ENCODE data around the gene TRAK1. TPM values are rescaled to one million over a fixed set of nuclear protein-coding genes. Genes with fewer than 3 reads are reported as not detected.

TRAK1 gene
- total and polyA plus RNA-seq, 8 donors, result 28.2 to 50.3 (median 31.0) TPM

DNA sequence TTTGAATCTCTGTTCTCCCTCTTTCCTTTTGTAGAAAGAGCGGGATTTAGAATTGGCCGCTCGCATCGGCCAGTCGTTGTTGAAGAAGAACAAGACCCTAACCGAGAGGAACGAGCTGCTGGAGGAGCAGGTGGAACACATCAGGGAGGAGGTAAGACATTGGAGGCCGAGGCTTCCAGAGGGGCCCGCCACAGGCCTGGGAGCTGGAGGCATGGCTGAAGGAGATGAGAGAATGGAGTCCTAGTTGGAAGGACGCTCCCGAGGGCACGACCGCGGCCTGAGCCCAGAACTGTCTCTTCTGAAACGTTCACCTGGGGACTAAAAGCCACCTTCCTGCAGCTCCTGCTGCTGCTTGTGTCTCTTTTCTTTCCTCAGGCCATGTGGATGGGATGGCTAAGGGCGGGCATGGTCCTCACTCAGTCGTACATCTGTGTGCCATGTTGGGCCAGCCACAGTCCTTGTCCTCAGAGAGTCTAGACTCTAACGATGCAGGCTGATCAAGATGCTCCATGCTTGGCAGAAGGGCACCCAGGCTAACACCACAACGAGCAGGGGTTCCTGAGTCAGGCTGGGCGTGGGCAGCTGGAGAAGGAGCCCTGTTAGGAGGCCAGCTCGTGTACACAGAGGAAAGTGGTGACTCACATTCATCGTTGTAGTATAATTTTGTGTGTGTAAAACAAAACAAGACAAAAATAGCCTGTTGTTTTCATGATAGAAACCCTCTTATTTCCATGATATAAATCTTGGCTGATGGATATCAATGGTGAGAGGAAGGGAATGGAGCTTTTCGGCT is 93.7 kb downstream of the TRAK1 start:
- intact Hi-C loops (cut with DNase I), result loop anchor here in 1 of 2 donors (10.0 kb wide), 1 partner anchor 60 kb away; no protein-coding TSS in a partner anchor
- Histone ChIP-seq H3K9me3 (no peaks in the 10 kb centered on the region), H3K36me3 (peaks cover 0 to 31% of the 10 kb centered on the region in 2 donors), H3K27ac (no peak overlapping the region), H3K4me1 (peaks cover 6 to 7% of the 10 kb centered on the region in 2 donors), H3K4me3 (no peak overlapping the region), H3K27me3 (no peaks in the 10 kb centered on the region)
- ATAC-seq (no peak), DNase-seq (peak in 1 of 4 donors; percentile 69)
- no peak for TF ChIP-seq CTCF (IDR thresholded peaks at IDR 0.05)

DNA sequence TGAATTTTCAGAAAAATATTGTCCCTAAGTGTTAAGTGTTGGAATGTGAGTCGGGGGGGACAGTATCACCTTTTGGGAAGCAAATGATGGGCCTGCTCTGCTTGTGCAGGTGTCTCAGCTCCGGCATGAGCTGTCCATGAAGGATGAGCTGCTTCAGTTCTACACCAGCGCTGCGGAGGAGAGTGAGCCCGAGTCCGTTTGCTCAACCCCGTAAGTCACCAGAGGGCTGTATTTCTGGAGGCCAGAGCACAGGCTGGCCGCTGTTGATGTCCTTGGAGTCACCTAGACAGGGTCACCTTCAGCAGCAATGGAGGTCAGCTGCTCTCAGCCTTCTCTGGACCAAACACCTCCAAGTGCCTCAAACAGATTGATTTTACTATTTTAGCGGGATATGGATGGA is 96.8 kb downstream of the TRAK1 start:
- DNase-seq (no peak), ATAC-seq (no peak)
- H3K36me3 ChIP-seq, result peaks cover 0 to 33% of the 10 kb centered on the region in 2 donors
- no peaks in the 10 kb centered on the region for H3K27me3 ChIP-seq
- no peak for TF ChIP-seq CTCF (IDR thresholded peaks at IDR 0.05)
- H3K27ac ChIP-seq, result no peak overlapping the region
- peaks cover under 1 to 10% of the 10 kb centered on the region in 2 donors for H3K4me1 ChIP-seq
- intact Hi-C loops (cut with DNase I), result loop anchor here in 1 of 2 donors (10.0 kb wide), 1 partner anchor 63 kb away; no protein-coding TSS in a partner anchor
- no peak overlapping the region for H3K4me3 ChIP-seq
- no peaks in the 10 kb centered on the region for H3K9me3 ChIP-seq

DNA sequence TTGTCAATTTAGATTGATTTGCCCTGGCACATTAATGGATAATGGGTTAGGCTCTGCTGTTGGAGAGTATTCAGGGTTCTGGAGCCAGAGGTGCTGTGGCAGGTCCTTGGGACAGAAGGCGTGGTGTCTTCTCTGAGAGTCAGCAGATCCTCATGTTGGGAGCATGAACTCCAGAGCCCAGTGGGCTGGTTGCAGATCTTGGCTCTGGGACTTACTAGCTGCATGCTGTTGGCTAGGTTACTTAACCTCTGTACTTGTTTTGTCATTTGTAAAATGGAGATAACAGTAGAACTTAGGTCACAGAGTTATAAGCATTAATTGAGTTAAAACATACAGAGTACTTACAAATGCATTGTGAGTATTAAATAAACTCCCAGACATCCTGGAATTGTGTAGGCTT is 97.2 kb downstream of the TRAK1 start:
- DNase-seq, result no peak
- H3K36me3 ChIP-seq, result peaks cover 0 to 38% of the 10 kb centered on the region in 2 donors
- intact Hi-C loops (cut with DNase I), result loop anchor here in 1 of 2 donors (10.0 kb wide), 1 partner anchor 64 kb away; no protein-coding TSS in a partner anchor
- ATAC-seq, result no peak
- peaks cover 0 to 13% of the 10 kb centered on the region in 2 donors for H3K4me1 ChIP-seq
- H3K27me3 ChIP-seq, result no peaks in the 10 kb centered on the region
- TF ChIP-seq CTCF (IDR thresholded peaks at IDR 0.05), result no peak
- no peak overlapping the region for H3K4me3 ChIP-seq
- no peak overlapping the region for H3K27ac ChIP-seq
- no peaks in the 10 kb centered on the region for H3K9me3 ChIP-seq

- no peak overlapping the region for H3K4me3 ChIP-seq
- intact Hi-C loops (cut with DNase I), result loop anchor here in 1 of 2 donors (10.0 kb wide), 1 partner anchor 64 kb away; no protein-coding TSS in a partner anchor
- DNase-seq (no peak), ATAC-seq (no peak)
- no peaks in the 10 kb centered on the region for H3K9me3 ChIP-seq
- no peaks in the 10 kb centered on the region for H3K27me3 ChIP-seq
- H3K36me3 ChIP-seq, result peaks cover 0 to 44% of the 10 kb centered on the region in 2 donors
- no peak for TF ChIP-seq CTCF (IDR thresholded peaks at IDR 0.05)
- H3K4me1 ChIP-seq, result peaks cover 0 to 13% of the 10 kb centered on the region in 2 donors
- no peak overlapping the region for H3K27ac ChIP-seq
Measured at GRCh38 chr3:42189001-42189460, 97.9 kb downstream of the TRAK1 start.

GRCh38 chr3:42189736-42190135 is 98.6 kb downstream of the TRAK1 start:
- intact Hi-C loops (cut with DNase I), result loop anchor here in 1 of 2 donors (10.0 kb wide), 2 partner anchors 65 to 295 kb away; no protein-coding TSS in a partner anchor
- H3K36me3 ChIP-seq, result peaks cover 0 to 49% of the 10 kb centered on the region in 2 donors
- H3K4me3 ChIP-seq, result no peak overlapping the region
- ATAC-seq, result no peak
- no peak overlapping the region for H3K27ac ChIP-seq
- DNase-seq, result no peak
- no peaks in the 10 kb centered on the region for H3K9me3 ChIP-seq
- H3K27me3 ChIP-seq, result no peaks in the 10 kb centered on the region
- peaks cover 0 to 13% of the 10 kb centered on the region in 2 donors for H3K4me1 ChIP-seq
- TF ChIP-seq CTCF (IDR thresholded peaks at IDR 0.05), result no peak

All from left lung (tissue), 10 donors.